GM21723 (cell line): ENCODE data around the gene SWSAP1.
"Not testable (repeated sequence)": the region's sequence is repeated elsewhere in the genome, so short reads cannot be mapped to it uniquely, and the experiment has no call there.

ENCODE experiments used
- ATAC-seq: cut with Tn5 transposase; IDR thresholded peaks from one replicate; pipeline ENCODE4 v1.9.1; 2021; ENCODE audit warnings: mild to moderate bottlenecking, moderate library complexity; ENCODE audit not compliant: unreplicated experiment

SWSAP1 gene

GRCh38 chr19:11354102-11354501, 20.4 kb upstream of the SWSAP1 start:
- ATAC-seq: not testable (repeated sequence)

- peak; percentile 57 for ATAC-seq
Measured at GRCh38 chr19:11355160-11356073, 19.0 kb upstream of the SWSAP1 start, which contains the start of gene PLPPR2. Gene PLPPR2, plus strand, starts transcription at chr19:11355432. Its CDS starts 2,242 bp downstream, at chr19:11357674.

GRCh38 chr19:11356074-11356397, 18.4 kb upstream of the SWSAP1 start:
- no peak for ATAC-seq

- ATAC-seq: no peak
Measured at GRCh38 chr19:11356676-11357550, 17.6 kb upstream of the SWSAP1 start.

- ATAC-seq: no peak
Measured at GRCh38 chr19:11359421-11359820, 15.0 kb upstream of the SWSAP1 start.

GRCh38 chr19:11361037-11361770, 13.3 kb upstream of the SWSAP1 start:
- no peak for ATAC-seq

DNA sequence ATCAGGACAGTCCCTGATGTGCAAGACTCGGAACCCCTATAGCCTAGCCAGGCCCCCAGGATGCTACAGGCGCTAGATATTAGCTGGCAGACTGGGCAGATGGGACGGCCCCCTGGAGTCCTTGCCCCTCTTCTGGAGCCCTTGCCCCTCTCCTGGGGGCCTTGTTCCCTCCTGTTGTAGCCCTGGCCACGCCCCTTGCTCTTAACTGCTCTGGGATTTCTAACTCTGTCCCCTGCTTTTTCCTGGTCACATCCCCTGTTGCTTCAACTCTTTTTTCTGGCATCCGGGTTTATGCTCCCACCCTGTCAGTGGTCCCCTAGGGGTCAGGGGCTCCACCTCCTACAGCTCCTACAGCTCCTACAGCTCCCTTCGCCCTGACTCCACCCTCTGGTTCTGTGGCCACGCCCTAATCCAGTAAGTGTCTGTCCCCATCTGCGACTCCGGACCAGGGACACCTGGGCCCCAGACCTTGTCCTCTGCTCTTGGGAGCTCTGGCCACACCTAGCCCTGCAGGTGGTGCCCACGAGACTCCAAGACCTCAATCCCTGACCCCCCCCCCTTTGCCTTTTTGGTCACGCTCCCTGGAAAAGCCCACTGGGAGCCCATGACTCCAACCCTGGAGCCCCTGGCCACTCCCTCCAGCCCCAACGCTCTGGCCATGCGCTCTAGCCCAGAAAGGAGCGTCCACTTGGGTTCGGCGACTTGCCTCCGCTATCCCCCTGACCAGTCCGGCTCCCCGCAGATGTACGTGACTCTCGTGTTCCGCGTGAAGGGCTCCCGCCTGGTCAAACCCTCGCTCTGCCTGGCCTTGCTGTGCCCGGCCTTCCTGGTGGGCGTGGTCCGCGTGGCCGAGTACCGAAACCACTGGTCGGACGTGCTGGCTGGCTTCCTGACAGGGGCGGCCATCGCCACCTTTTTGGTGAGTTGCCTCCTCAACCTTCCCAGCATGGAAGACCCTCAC, 12.4 kb upstream of the SWSAP1 start:
- ATAC-seq: no peak

DNA sequence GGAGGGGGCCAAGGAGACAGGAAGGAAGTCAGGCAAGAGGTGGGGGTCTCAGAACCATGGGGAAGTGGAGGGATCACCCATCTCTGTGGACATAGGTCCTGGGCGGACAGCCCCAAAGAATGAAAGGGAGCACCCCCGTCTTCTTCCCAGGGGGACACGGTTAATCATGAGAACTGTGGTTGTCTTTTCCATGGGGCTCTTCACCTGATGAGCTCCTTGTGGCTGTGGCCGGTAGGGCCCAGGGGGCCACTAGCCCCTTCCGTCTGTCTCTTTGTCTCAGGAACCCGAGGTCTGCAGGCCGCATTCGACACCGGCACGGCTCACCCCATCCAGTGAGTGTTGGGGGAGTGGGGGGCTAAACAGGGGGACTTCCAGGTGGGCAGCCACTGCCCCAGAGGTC, 10.6 kb upstream of the SWSAP1 start:
- ATAC-seq: no peak

GRCh38 chr19:11364296-11364904, 10.1 kb upstream of the SWSAP1 start:
- no peak for ATAC-seq

GRCh38 chr19:11364935-11365334, 9.5 kb upstream of the SWSAP1 start:
- ATAC-seq: no peak

GRCh38 chr19:11365557-11366117, 8.8 kb upstream of the SWSAP1 start:
- no peak for ATAC-seq

DNA sequence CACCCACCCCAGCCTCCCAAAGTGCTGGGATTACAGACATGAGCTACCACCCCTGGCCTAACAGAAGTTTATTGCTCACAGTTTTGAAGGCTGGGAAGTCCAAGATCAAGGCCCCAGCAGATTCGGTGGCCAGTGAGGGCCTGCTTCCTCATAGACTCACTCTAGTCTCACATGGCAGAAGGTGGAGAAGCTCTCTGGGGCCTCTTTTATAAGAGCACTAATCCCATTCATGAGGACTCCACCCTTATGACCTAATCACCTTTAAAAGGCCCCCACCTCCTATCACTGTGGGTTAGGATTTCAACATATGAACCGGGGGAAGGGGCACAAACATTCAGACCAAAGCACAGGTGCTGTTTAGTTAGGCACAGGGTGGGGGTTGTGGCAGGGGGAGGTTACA, 6.9 kb upstream of the SWSAP1 start:
- no peak for ATAC-seq

- ATAC-seq: no peak
Measured at GRCh38 chr19:11370744-11371143, 3.7 kb upstream of the SWSAP1 start.

- no peak for ATAC-seq
Measured at GRCh38 chr19:11373166-11373884, 1.1 kb upstream of the SWSAP1 start.

- ATAC-seq: no peak
Measured at GRCh38 chr19:11373885-11374432, 507 bp upstream of the SWSAP1 start.

DNA sequence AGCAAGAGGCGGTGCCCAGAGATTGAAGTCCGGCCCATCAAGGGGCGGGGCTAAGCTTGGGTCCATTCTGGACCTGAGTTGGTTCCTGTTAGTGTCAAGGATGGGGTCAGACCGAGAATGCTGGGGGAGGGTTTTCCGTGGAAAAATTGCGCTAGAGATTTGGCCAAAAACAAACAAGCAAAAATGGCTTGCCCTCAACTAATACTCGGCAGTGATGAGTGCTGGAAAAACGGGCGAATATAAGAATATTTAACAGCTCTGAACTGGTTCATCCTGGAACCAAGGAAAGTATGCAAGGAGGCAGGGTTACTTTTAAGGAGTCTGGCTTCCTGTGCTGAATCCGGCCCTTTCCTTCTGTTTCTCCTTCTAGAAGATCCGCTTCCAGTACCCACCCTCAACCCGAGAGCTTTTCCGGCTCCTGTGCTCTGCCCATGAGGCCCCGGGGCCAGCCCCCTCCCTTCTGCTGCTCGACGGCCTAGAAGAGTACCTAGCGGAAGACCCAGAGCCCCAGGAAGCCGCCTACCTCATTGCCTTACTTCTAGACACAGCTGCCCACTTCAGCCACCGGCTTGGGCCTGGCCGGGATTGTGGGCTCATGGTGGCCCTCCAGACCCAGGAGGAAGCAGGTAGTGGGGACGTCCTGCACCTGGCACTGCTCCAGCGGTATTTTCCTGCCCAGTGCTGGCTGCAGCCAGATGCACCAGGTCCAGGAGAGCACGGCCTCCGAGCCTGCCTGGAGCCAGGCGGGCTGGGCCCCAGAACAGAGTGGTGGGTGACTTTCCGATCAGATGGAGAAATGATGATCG, 880 bp downstream of the SWSAP1 start:
- peak; percentile 21 for ATAC-seq

GRCh38 chr19:11377237-11377636, 2.8 kb downstream of the SWSAP1 start:
- no peak for ATAC-seq
